ENCODE results near the gene ZFAND3.

ZFAND3 gene

GRCh38 chr6:38185752-38186151 lies 366.2 kb downstream of the ZFAND3 start:
- no peaks in the 10 kb centered on the region for H3K4me1 ChIP-seq (ENCODE audit: low read length)
- H3K27me3 ChIP-seq (replicated peaks; ENCODE audit: insufficient read depth, low read length): no peaks in the 10 kb centered on the region
- H3K9me2 ChIP-seq (replicated peaks; ENCODE audit: insufficient read depth, low read length): no peaks in the 10 kb centered on the region
- H4K20me1 ChIP-seq (ENCODE audit: insufficient read depth, low read length): no peaks in the 10 kb centered on the region
- H3K9me3 ChIP-seq (replicated peaks; ENCODE audit: insufficient read depth, low read length): no peaks in the 10 kb centered on the region
- no peak overlapping the region for H3K9ac ChIP-seq (ENCODE audit: low read length)
- TF ChIP-seq EZH2 (optimal IDR thresholded peaks at IDR 0.05; ENCODE audit: low read depth, low read length) (no peak), CTCF (IDR thresholded peaks at IDR 0.05; ENCODE audit: low read length) (no peak), EZH2phosphoT487 (IDR thresholded peaks at IDR 0.05; ENCODE audit: low read length) (no peak)
- H3K79me2 ChIP-seq (ENCODE audit: low read length): no peaks in the 10 kb centered on the region
- H3K4me2 ChIP-seq (ENCODE audit: low read depth, low read length): no peak overlapping the region
- H3K36me3 ChIP-seq (replicated peaks; ENCODE audit: insufficient read depth, low read length): no peaks in the 10 kb centered on the region
- H3K4me3 ChIP-seq (ENCODE audit: low read length): no peak overlapping the region
- H3F3A ChIP-seq (ENCODE audit: insufficient read depth, low read length): no peaks in the 10 kb centered on the region
- DNase-seq: no peak
- H2AFZ ChIP-seq (ENCODE audit: low read length): no peak overlapping the region
- H3K27ac ChIP-seq (ENCODE audit: low read length): no peak overlapping the region

- no peaks in the 10 kb centered on the region for H3K27me3 ChIP-seq (replicated peaks; ENCODE audit: insufficient read depth, low read length)
- H2AFZ ChIP-seq (ENCODE audit: low read length): no peak overlapping the region
- no peaks in the 10 kb centered on the region for H3K79me2 ChIP-seq (ENCODE audit: low read length)
- H3F3A ChIP-seq (ENCODE audit: insufficient read depth, low read length): no peaks in the 10 kb centered on the region
- H3K36me3 ChIP-seq (replicated peaks; ENCODE audit: insufficient read depth, low read length): no peaks in the 10 kb centered on the region
- no peak overlapping the region for H3K27ac ChIP-seq (ENCODE audit: low read length)
- H3K4me1 ChIP-seq (ENCODE audit: low read length): no peaks in the 10 kb centered on the region
- TF ChIP-seq CTCF (IDR thresholded peaks at IDR 0.05; ENCODE audit: low read length): no peak
- H3K9me2 ChIP-seq (replicated peaks; ENCODE audit: insufficient read depth, low read length): no peaks in the 10 kb centered on the region
- no peaks in the 10 kb centered on the region for H3K9me3 ChIP-seq (replicated peaks; ENCODE audit: insufficient read depth, low read length)
- H3K4me2 ChIP-seq (ENCODE audit: low read depth, low read length): no peak overlapping the region
- no peak for DNase-seq
- no peak overlapping the region for H3K4me3 ChIP-seq (ENCODE audit: low read length)
- H3K9ac ChIP-seq (ENCODE audit: low read length): no peak overlapping the region
- no peaks in the 10 kb centered on the region for H4K20me1 ChIP-seq (ENCODE audit: insufficient read depth, low read length)
These were observed 367.8 kb downstream of the ZFAND3 start for GRCh38 chr6:38187325-38187724.

GRCh38 chr6:38187811-38188590 lies 368.5 kb downstream of the ZFAND3 start:
- H3K9ac ChIP-seq (ENCODE audit: low read length): no peak overlapping the region
- H3K4me3 ChIP-seq (ENCODE audit: low read length): no peak overlapping the region
- H3F3A ChIP-seq (ENCODE audit: insufficient read depth, low read length): no peaks in the 10 kb centered on the region
- no peak overlapping the region for H3K4me2 ChIP-seq (ENCODE audit: low read depth, low read length)
- H3K79me2 ChIP-seq (ENCODE audit: low read length): no peaks in the 10 kb centered on the region
- no peaks in the 10 kb centered on the region for H3K27me3 ChIP-seq (replicated peaks; ENCODE audit: insufficient read depth, low read length)
- no peaks in the 10 kb centered on the region for H3K36me3 ChIP-seq (replicated peaks; ENCODE audit: insufficient read depth, low read length)
- H3K9me2 ChIP-seq (replicated peaks; ENCODE audit: insufficient read depth, low read length): no peaks in the 10 kb centered on the region
- no peaks in the 10 kb centered on the region for H3K4me1 ChIP-seq (ENCODE audit: low read length)
- no peaks in the 10 kb centered on the region for H4K20me1 ChIP-seq (ENCODE audit: insufficient read depth, low read length)
- H2AFZ ChIP-seq (ENCODE audit: low read length): no peak overlapping the region
- TF ChIP-seq EZH2phosphoT487 (IDR thresholded peaks at IDR 0.05; ENCODE audit: low read length) (no peak), CTCF (IDR thresholded peaks at IDR 0.05; ENCODE audit: low read length) (no peak), EZH2 (optimal IDR thresholded peaks at IDR 0.05; ENCODE audit: low read depth, low read length) (no peak)
- H3K27ac ChIP-seq (ENCODE audit: low read length): no peak overlapping the region
- no peak for DNase-seq
- H3K9me3 ChIP-seq (replicated peaks; ENCODE audit: insufficient read depth, low read length): no peaks in the 10 kb centered on the region
